K562 (cell line): Measurements from ENCODE around the gene ZNF169. TPM values are rescaled to one million over a fixed set of nuclear protein-coding genes. Genes with fewer than 3 reads are reported as not detected.

Source experiments
- ADNP ChIP-seq: fragments of 200-800 bp; sonication (Bioruptor generic); IDR thresholded peaks from 2 replicates; pipeline ENCODE4 v1.6.1; 2016; ENCODE audit warnings: missing genetic modification characterization, missing compliant biosample characterization
- ARID3A ChIP-seq: IDR thresholded peaks from 2 replicates; pipeline ENCODE4 v1.6.1; 2012; ENCODE audit warnings: low read depth, low read length, improper control_type of control experiment, borderline replicate concordance
- BMI1 ChIP-seq: fragments of 150-350 bp; IDR thresholded peaks from 2 replicates; pipeline ENCODE4 v1.6.1; 2014; ENCODE audit warnings: low read length
- CCAR2 ChIP-seq: fragments of 200-400 bp; formaldehyde crosslinking; IDR thresholded peaks from 2 replicates; pipeline ENCODE4 v1.6.1; 2017; ENCODE audit warnings: mild to moderate bottlenecking, low read depth, low read length
- CREB1 ChIP-seq, 2 experiments: sonication (generic) in 1 of 2; formaldehyde crosslinking in 1 of 2; IDR thresholded peaks; 2 replicates each; pipeline versions ENCODE4 v1.6.1 to v1.8.0; 2012 to 2022; ENCODE audit warnings: inconsistent platforms in 1 of 2, mild to moderate bottlenecking in 1 of 2, missing genetic modification reagents in 1 of 2, moderate library complexity in 1 of 2
- EP300 ChIP-seq: IDR thresholded peaks from 2 replicates; pipeline ENCODE4 v1.6.1; 2012; ENCODE audit warnings: low read length, improper control_type of control experiment
- ETV1 ChIP-seq: fragments of 450-650 bp; conservative IDR thresholded peaks from 2 replicates; pipeline ENCODE4 v1.6.1; 2016; ENCODE audit warnings: missing genetic modification characterization, control low read depth, low read depth, missing compliant biosample characterization
- FOXP1 ChIP-seq: sonication (generic); formaldehyde crosslinking; IDR thresholded peaks from 2 replicates; pipeline ENCODE4 v1.8.0; 2022; ENCODE audit warnings: mild to moderate bottlenecking, missing genetic modification reagents
- GTF2A2 ChIP-seq: IDR thresholded peaks from 2 replicates; pipeline ENCODE4 v1.6.1; 2016; ENCODE audit warnings: mild to moderate bottlenecking, missing genetic modification characterization, missing compliant biosample characterization
- MCM7 ChIP-seq, 2 experiments: fragments of 450-650 bp; IDR thresholded peaks; 2 replicates each; pipeline ENCODE4 v1.6.1; 2016 to 2018
- PCBP2 ChIP-seq: fragments of 200-400 bp; formaldehyde crosslinking; IDR thresholded peaks from 2 replicates; pipeline ENCODE4 v1.6.1; 2018; ENCODE audit warnings: low read length, low read depth, mild to moderate bottlenecking, moderate library complexity; ENCODE audit not compliant: poor library complexity, severe bottlenecking
- PRDM10 ChIP-seq: fragments of 450-650 bp; IDR thresholded peaks from 2 replicates; pipeline ENCODE4 v1.6.1; 2018; ENCODE audit not compliant: partially characterized antibody
- TEAD2 ChIP-seq: fragments of 450-650 bp; IDR thresholded peaks from 2 replicates; pipeline ENCODE4 v1.6.1; 2016; ENCODE audit warnings: missing genetic modification characterization, control low read depth, missing compliant biosample characterization
- TFE3 ChIP-seq: fragments of 450-650 bp; formaldehyde crosslinking; IDR thresholded peaks from 2 replicates; pipeline ENCODE4 v1.4.0; 2020; ENCODE audit warnings: mild to moderate bottlenecking, mixed read lengths
- polyA plus RNA-seq, 8 experiments: library from polyadenylated mRNA; depleted of rRNA in 4 of 8; stranded (reverse) in 5 of 8; unstranded in 3 of 8; fragments of >200 nt; fragmentation: Nextera tagmentation in 2 of 8; fragmentation: Illumina TruSeq in 1 of 8; extraction: Ambion mirVana in 2 of 8; extraction: Trizol in 1 of 8; gene quantifications; 2 replicates each; pipeline versions ENCODE4 v1.2.1 to v1.2.3, GENCODE V29; 2011 to 2014; ENCODE audit warnings: inconsistent platforms in 1 of 8, missing spikeins in 1 of 8
- total RNA-seq, 7 experiments: library from RNA; depleted of rRNA in 6 of 7; stranded (reverse); fragments of >200 nt in 6 of 7; fragmentation: Illumina TruSeq in 2 of 7; extraction: Trizol in 2 of 7; gene quantifications; 2 replicates each; pipeline versions ENCODE4 v1.2.1 to v1.2.3, GENCODE V29; 2011 to 2021; ENCODE audit warnings: low replicate concordance in 1 of 7
- TF ChIP-seq, protein P1 (sequence below): fragments of 250-450 bp; sonication (Bioruptor Pico); IDR thresholded peaks from 2 replicates; pipeline ENCODE4 v1.8.0; 2022; ENCODE audit warnings: inconsistent platforms
- TF ChIP-seq, protein P2 (sequence below): fragments of 250-450 bp; sonication (Bioruptor Pico); IDR thresholded peaks from 2 replicates; pipeline ENCODE4 v1.5.0; 2021; ENCODE audit warnings: mild to moderate bottlenecking, moderate library complexity

The ZNF169 gene
- total and polyA plus RNA-seq, 9 of the 15 experiments (the other 6 are each of a cell fraction or from before 2014, with no cell fraction given): 2.0 to 16.2 (median 5.6) TPM

- TF ChIP-seq PRDM10 (no peak), GTF2A2 (tag) (no peak), CCAR2 (no peak), PCBP2 (no peak), ARID3A (no peak), ETV1 (no peak), TFE3 (CRISPR knock-in tag) (no peak), TEAD2 (tag) (peak; percentile 33; the same call in 1 of the 2 replicates), FOXP1 (CRISPR knock-in tag) (0 out of 2 replicates have a peak, but pooled peaks have one; percentile 5), EP300 (peak; percentile 85), CREB1 (IDR thresholded peaks at IDR 0.05) (no peak), CREB1 (CRISPR knock-in tag; IDR thresholded peaks at IDR 0.05) (no peak), BMI1 (no peak), ADNP (no peak), MCM7 (IDR thresholded peaks at IDR 0.05) (no peak)
- TF ChIP-seq, protein P1, sequence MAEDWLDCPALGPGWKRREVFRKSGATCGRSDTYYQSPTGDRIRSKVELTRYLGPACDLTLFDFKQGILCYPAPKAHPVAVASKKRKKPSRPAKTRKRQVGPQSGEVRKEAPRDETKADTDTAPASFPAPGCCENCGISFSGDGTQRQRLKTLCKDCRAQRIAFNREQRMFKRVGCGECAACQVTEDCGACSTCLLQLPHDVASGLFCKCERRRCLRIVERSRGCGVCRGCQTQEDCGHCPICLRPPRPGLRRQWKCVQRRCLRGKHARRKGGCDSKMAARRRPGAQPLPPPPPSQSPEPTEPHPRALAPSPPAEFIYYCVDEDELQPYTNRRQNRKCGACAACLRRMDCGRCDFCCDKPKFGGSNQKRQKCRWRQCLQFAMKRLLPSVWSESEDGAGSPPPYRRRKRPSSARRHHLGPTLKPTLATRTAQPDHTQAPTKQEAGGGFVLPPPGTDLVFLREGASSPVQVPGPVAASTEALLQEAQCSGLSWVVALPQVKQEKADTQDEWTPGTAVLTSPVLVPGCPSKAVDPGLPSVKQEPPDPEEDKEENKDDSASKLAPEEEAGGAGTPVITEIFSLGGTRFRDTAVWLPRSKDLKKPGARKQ: no peak
- TF ChIP-seq, protein P2, sequence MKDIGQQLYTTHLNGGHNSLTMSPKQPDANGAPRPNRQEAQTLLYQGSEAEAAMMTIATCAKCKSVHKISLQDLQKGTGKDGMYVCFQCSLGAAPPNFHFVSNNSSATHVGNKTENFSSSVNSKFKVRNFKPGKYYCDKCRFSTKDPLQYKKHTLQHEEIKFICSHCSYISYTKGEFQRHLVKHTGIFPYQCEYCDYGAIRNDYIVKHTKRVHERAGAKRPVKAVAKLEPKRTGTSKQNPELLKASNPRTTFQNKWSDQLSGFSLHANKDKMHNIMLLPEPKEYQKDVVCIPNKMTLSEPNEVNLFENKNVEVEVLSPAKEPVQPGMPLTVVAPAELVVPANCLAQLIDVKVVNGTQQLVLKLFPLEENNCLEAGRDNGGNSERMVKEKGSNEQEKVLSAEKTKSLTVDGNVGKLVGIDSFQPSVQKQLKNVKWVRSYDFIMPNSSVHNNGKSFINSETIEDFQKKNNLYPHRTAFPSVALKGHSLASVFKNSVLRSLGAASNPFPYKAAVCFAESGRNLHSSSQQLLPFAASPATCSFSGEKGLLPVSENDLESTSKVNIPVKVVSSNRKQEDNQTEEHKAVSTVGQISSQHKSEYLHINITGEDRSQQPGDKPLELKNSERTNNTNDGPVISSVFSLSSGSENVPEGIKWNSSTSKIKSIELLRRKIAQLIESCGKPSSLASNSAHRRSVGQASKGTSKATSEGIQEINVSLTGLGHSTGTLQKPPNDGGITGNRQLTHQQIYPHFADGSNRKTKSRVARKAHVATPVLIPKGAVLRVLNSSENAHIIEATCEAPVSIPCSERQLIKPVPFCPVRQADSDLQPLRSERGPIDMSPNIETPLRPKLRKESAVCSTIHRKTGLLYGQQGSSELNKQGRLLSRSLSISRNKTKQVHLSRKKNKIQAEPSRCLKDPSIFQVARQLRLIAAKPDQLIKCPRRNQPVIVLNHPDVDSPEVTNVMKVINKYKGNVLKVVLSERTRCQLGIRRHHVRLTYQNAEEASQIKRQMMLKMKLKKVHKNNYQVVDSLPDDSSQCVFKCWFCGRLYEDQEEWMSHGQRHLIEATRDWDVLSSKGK (CRISPR knock-in tag): no peak
These were observed 47.0 kb upstream of the ZNF169 start (continued) for GRCh38 chr9:94212091-94212490.
